TTC549 (cell line): ENCODE results near the gene ANGEL2.

Experiments
- FAIRE-seq: peaks from 2 replicates; lab custom pipeline; 2012; peaks lifted over from hg19 to GRCh38; lab: Jason Lieb, UNC

The ANGEL2 gene

GRCh38 chr1:212951126-212951946, 64.3 kb downstream of the ANGEL2 start:
- no peak for FAIRE-seq

GRCh38 chr1:212950243-212951125, 65.2 kb downstream of the ANGEL2 start, which contains the start of gene VASH2:
Gene VASH2 (plus strand): TSS chr1:212950541. CDS start chr1:212951543, 1,002 bp downstream.
- FAIRE-seq, result peak; percentile 95

DNA sequence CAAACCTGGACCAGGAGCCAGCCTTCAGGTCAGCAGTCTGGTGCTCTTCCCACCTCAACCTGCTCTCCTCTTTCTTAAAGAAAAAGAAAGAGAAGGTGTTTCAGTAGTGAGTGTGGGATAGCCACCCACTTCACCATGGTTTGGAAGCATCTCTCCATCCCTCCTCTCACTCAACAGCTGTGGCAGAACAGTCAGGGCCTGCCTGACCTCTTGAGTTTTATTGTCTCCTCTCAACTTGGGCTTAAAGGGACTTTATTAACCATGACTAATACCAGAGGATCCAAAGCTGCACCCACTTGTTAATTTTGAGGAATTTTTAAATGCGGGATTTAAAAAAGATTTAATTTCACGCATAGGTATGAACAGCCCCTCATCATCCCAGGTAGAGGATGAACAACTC, 65.9 kb downstream of the ANGEL2 start:
- no peak for FAIRE-seq

DNA sequence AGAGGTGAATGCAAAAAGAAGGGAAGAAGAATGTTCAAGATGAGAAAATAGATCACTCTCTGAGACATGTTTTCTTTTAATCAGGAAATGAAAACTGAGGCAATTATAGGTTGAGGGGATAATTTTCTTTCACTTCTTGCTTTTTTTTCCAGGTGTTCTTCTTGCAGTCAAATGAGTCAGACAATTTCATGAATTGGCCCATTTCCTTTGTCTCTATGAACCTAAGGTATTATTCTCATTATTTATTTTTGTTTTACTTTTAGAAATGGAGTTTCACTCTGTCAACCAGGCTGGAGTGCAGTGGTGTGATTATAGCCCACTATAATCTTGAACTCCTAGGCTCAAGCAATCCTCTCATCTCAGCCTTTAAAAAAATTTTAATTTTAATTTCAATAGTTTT, 68.8 kb downstream of the ANGEL2 start:
- FAIRE-seq, result no peak

DNA sequence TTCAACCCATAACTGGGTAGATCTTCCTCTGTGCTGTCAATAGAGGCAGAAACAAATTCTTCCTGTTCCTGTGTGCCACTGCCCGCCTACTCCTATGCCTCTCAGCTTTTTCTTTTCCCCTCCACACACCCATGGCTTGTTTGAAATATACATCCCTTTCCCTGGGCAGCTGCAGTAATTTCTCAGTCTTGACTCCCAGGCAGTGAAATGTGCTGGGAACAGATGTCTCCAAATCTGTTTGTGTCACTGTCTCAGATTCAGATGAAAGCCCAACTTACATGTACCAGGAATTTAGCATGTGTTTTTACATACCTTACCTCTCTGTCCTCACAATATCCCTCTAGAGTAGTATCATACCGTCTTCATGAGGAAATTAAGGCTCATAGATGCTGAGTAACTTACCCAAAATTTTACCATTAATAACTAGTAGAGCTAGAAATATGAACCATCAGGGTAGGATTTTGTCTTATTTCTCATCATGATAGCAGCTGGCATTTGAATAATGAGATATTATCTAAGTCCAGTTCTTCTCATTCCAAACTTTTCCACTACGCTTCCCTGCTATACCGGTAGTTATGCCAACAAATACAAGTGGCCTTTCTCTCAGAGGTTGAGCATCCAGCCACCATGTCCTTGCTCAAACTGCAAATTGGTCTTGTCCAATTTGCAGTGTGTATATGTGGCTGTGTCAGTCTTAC, 70.1 kb downstream of the ANGEL2 start:
- FAIRE-seq, result no peak

GRCh38 chr1:212945056-212945455, 70.6 kb downstream of the ANGEL2 start:
- FAIRE-seq, result no peak

DNA sequence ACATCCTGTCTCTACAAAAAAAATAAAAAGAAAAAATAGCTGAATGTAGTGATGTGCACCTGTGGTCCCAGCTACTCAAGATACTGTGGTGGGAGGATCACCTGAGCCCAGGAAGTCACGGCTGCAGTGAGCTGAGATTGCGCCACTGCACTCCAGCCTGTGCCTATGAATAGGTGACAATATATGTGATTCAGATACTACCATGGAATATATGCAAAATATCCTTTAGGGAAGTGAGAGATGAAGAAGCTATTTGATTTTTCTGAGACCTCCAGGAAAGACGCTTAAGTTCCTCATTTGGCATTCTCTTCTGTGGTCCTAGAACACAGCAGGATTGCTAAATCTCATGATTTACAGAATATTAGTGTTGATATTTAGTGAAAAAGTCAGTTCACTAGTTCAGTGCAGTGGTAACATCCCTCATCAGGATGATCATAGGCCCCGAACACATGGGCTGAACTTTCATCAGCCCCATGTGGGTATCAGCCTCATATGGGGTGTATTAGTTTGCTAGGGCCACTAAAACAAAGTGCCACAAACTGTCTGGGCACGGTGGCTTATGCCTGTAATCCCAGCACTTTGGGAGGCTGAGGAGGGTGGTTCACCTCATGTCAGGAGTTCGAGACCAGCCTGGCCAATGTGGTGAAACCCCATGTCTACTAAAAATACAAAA, 71.3 kb downstream of the ANGEL2 start:
- FAIRE-seq, result no peak

DNA sequence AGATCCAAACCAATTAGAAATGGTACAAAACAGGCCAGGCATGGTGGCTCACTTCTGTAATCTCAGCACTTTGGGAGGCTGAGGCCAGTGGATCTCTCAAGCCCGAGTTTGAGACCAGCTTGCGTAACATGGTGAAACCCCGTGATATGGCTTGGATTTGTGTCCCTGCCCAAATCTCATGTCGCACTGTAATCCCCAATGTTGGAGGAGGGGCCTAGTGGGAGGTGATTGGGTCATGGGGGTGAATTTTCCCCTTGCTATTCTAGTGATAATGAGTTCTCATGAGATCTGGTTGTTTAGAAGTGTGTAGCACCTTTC, 72.3 kb downstream of the ANGEL2 start:
- FAIRE-seq, result no peak

DNA sequence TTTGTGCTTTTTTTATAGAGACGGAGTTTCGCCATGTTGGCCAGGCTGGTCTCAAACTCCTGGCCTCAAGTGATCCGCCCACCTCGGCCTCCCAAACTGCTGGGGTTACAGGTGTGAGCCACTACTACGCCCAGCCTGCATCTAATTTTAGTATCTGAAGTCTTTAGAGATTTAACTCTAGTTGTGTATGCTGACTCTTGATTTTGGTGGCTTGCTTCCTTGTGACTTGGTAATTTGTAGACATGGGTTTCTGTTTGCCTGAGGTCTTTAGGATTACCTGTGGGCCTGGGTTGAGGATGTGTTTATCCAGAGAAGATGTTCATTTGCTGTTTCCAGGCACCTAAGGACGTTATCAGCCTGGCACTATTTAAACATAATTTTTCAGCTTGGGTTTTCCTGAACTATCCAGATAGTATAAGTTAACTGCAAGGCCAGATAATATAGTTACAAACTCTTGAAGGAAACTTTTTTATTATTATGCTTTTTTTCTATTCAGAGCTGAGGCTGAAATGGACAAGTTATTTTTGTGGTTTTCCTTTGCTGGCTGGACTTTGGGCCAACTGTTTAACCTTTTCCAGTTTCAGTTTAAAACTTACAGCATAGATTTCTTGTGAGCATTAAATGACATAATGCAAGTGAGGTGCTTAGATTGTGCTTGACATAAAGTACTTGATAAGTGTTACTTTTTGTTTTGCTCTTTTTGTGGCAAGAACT, 72.8 kb downstream of the ANGEL2 start:
- no peak for FAIRE-seq
